A204.1 (cell line): ENCODE measurements around the gene NBAS.
"Not testable (repeated sequence)": the region's sequence is repeated elsewhere in the genome, so short reads cannot be mapped to it uniquely, and the experiment has no call there.

Source experiments
- FAIRE-seq: peaks from 2 replicates; lab custom pipeline; 2012; peaks lifted over from hg19 to GRCh38; lab: Jason Lieb, UNC

The NBAS gene

DNA sequence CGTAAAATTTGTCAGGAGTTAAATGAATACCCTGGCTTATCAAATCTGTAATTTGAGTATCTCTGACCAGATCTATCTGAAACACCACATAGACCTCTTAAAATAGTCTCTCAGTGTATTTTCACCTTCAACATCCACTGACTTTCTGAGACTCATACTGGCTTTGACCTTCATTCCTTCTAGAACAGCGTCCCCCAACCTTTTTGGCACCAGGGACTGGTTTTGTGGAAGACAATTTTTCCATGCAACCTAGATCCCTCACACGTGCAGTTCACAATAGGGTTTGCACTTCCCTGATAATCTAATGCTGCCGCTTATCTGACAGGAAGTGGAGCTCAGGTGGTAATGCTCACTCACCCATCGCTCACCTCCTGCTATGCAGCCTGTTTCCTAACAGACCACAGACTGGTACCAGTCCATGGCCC is 3.2 kb downstream of the NBAS start:
- no peak for FAIRE-seq

DNA sequence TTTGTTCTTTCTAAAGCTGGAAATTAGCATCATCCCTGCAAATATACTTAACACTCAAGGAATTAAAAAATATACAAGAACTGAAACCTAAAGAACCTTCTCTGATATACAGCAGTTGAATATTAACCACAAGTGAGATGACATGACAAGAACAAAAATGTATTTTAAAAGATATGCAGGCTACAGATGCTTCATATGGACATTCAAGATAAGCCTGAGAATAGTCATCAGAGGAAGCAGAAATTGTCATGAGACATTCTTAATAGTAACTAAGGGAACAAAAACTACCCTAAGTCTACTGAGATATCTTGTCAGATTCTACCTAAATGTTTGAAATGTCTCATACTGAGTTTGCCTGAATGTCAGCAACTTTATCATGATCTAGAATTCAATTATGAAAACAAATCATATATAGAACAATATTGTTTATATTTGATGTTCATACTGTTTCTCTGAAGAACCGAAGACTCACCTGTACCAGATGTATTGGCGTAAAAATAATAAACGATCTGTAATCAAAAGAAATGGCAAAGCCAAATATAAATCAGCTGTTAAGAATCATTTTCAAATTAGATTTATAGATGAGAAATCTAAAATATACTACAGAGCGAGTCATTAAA is 4.7 kb downstream of the NBAS start:
- peak; percentile 35 for FAIRE-seq

DNA sequence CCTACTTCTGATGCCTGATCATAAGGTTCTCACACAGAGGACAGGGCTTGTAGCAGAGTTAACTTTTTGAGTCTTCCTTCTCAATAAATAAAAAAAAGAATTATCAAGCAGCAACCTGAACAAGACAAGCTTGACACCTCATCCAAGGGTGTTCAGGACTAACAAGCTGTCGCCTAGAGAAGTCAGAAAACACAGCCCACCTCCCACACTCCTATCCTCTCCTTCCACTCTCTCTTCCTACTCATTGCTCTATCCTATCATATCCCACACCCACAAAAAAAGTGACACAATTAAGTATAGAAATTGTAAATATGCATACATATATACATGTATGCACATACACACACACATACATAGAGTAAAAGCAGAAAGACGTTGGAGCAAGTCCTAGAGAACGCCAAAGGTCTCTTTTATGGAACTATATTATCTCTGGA is 5.4 kb downstream of the NBAS start:
- no peak for FAIRE-seq

DNA sequence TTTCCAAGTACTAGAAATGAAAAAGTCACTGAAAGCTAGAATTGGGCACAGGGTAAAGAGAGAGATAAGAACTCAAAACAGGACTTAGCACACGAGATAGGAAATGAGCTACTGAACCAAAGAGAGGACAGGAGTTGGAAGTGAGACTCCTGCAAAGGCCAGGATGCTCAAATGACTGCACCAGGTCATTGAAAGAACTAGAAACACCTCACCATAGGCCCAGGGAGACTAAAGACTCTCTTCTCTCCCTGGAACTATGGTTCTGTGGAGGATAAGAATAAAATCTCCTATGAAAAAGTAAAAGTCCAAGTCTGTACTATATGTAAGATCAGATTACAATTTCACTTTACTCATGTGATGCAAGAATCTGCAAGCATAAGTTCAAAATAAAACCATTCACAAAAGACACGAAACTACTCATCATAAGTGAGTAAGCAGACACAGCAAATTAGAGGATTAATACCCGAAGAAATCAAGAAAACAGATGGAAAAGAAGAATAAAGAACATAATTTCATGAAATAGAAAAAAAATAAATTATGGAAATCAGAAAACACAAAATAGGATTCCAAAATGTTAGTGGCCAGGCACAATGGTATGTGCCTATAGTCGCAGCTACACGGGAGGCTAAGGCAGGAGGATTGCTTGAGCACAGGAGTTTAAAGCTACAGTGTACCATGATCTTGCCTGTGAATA is 6.5 kb downstream of the NBAS start:
- FAIRE-seq = no peak

DNA sequence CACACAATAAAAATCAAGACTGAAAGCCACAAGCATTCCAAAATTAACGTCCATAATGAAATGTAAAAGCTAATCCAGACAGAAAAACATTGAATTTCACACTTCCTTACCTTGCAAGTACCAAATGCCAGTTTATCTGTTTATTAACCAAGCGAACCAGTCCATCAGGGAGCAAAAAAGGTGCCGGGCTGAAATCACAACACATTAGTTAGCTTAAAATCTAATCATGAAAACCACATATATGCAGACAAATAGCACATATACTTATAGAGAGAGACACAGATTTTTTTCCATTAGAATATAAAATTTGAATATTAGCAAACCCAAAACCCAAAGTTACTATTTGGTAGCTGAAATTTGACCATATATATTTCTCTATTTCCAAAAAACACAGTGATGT is 7.2 kb downstream of the NBAS start:
- FAIRE-seq = no peak

DNA sequence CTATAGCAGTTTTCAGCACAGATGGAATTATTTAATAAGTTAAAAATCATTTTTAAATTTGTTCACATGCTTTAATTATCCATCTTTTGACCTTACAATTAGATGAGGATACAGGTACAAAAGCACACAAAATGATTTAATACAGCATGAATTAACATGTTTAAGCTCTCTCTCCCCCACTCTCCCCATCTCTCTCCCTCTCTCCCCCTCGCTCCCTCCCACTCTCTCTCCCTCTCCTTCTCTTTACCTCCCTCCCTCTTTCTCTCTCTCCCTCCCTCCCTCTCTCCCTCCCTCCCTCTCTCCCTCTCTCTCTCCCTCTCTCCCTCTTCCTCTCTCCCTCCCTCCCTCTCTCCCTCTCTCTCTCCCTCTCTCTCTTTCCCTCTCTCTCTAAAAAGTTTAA is 7.6 kb downstream of the NBAS start:
- FAIRE-seq = no peak

DNA sequence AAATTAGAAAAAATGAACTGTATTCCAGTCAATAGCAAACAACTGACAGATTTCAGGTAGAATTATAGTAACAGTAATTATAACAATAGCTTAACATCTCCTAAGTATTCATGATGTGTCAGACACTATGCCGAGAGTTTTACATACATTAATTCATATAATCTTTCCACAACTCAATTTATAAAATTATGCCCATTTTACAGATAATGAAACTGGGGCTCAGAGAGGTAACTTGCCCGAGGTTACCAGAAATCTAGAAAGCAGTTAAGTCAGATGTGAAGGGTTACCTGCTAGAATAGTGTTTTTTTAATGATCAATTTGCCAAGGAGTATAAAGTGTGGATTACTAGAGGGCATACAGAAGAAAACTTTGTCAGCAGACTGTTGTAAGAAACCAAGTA is 12.2 kb downstream of the NBAS start:
- FAIRE-seq = no peak

DNA sequence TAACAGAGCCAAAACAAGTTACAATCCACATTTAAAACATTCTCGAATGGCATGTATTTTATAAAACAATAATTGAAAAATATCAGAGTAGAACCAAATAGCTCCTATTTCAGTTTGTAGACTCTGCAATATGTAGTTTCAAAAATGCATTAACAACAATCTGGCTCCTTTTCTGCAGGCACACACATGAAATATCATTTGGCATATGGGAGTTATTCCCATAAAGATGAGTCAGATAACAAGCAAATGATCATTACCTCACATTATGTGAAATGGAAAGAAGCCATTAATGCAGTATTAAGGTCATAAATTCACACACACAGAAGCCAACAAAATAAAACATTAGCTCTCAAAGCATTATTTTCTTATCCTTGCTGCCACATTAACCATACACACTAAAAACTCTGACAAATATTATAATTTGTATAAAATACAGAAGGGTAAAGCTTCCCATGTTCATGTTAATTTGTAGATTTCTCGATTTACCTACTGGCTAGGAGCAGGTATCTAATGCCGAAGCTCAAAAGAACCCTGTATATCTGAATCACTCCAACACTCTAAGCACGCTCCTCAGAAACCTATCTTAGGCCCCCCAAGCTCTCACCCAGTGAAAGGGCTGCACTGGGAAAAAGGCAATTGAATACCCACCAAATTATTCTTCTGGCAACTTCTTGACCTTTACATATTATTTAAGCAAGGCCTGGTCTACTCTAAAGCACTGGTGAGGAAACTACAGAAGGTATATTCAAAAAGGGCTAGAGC is 13.8 kb downstream of the NBAS start:
- no peak for FAIRE-seq

DNA sequence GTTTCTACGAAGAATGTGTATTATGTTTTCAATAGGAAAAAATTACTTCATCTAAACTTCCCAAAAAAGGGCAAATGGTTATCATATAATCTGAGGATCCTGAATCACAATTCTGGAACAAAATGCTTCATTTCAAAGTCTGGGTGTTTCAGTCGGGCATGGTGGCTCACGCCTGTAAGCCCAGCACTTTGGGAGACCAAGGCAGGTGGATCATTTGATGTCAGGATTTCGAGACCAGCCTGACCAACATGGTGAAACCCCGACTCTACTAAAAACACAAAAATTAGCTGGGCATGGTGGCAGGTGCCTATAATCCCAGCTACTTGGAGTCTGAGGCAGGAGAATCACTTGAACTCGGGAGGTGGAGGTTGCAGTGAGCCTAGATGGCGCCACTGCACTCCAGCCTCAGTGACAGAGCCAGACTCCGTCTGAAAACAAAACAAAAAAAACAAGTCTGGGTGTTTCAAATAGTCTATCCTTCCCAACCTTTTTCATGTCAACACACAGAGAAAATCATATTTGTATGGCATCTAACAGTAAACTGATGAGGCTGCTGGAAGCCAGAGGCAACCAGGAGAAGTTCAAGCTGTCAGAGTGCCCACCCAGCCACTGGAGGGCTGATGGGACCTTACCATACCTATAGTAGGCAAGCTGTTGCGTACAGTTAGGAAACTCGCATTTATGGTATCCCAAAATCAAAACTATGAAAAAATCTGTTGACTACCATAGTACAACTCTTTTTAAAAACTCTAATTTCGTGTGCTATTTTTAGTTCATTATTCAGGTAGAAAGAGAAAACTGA is 14.6 kb downstream of the NBAS start:
- FAIRE-seq = no peak

DNA sequence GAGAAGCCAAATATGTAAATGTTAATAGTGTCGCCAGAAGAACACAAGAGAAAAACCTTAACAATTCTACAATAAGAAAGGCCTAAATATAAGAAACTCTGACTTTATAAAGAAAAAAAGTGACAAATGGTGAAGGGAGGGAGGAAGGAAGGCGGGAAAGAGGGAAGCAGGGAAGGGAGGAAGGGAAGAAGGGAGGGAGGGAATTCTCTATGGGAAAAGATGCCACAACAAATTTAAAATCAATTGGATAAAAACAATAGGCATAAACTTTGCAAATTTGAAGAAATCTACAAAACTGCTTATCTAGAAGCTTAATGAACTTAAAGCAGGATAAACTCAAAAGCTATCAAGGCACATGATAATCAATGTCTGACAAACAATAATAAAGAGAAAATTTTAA is 16.9 kb downstream of the NBAS start:
- FAIRE-seq = no peak

DNA sequence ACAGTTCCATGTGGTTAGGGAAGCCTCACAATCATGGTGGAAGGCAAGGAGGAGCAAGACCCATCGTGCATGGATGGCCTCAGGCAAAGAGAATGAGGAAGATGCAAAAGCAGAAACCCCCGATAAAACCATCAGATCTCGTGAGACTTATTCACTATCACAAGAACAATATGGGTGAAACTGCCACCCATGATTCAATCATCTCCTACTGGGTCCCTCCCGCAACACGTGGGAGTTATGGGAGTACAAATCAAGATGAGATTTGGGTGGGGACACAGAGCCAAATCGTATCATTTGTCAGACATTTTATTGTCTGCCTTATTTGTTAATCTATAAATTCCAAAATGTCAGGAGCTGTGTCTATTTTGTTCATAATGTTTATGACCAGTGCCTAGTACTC is 17.6 kb downstream of the NBAS start:
- no peak for FAIRE-seq

DNA sequence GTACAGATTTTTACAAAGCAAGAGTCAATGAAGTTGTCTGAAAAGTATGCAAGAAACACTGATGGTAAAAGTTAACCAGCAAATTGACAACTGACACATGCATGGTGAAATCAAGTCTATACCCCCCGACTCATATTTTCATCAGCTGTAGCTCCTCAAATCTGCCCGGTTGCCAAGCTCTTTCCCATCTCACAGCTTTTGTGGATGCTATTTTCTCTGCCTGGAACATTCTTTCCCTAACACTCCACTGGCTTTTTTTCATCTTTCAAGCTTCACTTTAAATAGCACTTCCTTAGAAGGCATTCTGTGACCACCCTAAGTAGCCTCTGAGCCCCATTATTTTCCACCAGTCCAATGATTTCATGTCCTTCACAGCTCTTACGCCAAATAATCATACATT is 18.1 kb downstream of the NBAS start:
- no peak for FAIRE-seq

DNA sequence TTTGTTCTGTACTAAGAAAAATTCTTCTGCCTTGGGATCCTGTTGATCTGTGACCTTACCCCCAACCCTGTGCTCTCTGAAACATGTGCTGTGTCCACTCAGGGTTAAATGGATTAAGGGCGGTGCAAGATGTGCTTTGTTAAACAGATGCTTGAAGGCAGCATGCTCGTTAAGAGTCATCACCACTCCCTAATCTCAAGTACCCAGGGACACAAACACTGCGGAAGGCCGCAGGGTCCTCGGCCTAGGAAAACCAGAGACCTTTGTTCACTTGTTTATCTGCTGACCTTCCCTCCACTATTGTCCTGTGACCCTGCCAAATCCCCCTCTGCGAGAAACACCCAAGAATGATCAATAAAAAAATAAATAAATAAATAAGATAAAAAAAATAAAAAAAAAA is 18.9 kb downstream of the NBAS start:
- not testable (repeated sequence) for FAIRE-seq

DNA sequence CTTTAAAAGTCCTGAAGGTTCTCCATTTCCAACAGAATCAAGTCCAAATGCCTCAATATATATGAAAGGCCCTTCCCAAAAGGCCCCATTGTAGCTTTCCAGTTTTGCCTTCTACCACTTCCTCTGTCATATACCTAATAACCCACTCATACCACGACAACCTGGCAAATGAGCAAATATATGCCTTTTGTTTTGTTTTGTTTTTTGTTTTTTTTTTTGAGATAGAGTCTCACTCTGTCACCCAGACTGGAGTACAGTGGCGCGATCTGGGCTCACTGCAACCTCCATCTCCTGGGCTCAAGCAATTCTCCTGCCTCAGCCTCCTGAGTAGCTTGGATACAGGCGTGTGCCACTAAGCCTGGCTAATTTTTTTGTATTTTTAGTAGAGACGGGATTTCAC is 20.6 kb downstream of the NBAS start:
- not testable (repeated sequence) for FAIRE-seq

DNA sequence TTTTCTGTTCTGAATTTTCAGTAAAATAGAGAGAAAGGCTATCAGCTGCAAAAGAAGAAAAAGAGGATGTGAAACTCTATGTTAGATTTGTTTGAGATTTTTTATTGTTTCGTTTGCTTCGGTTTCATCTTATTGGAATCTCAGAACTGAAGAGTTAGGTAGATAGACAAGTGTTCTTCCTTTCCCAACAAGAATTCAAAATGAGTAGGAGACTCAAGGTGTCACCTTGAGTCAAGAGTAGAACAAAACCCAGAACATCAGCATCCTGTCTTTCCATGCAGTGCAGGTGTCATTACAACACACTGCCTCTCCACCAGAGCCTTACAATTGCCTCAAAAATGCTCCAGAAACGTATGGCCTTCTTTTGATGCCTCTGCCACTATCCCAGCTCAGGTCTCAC is 21.1 kb downstream of the NBAS start:
- no peak for FAIRE-seq

DNA sequence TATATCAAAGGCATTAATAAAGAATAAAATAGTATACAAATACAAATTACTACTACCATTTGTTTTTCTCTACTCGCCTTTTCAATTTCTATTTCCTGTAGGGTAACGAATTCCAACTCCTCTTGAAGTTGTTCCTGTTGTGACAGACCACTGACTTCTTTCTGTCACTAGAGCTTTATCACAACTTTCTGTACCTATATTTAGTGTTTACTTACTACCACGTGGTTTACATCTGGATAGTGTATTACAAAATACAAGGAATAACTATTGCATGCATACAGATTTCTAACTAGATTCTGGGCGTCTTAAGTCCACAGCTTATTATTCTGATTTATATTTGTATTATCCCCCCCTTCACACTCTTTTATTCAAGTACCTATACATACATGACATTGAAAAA is 22.3 kb downstream of the NBAS start:
- FAIRE-seq = no peak

DNA sequence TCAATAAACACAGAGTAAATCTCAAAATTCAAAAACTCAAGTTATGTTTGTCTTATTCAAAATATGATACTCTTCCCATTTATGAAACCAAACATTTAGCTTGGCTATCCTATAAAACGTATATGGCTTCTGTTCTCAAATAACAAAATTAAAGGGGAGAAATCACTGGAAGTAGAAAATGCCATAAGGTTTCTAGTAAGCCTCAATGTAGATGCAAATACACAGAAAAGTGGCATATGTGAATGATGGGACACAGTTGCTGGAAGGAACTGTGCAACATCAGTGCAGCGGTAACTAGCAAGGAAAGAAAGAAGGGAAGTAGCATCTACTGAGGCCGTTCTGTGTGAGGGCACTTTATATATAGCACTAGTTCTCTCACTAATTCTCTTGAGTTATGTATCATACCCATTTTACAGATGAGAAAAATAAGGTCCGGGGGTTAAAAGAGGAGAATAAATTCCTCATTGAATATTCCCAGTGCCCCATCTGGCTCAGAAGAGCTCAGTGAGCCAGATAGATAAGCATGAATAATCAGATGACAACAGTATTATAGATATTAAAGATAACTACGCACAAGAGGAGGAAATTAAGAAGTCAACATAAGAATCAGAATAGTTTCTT is 27.2 kb downstream of the NBAS start:
- no peak for FAIRE-seq

DNA sequence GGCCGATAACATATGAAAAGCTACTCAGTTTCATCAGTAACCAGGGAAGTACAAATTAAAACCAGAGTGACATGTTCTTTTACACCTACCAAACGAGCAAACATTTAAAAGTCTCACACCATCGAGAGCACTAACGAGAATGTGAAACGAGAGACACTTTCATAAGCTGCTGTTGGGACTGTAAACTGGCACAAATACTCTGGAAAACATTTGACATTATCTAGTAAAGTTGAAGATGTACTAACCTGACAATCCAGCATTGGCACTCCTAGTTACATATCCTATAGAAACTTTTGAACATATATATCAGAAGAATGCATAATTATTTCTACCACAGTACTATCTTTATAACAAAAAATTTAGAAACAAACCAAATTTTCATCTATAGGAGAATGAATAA is 28.1 kb downstream of the NBAS start:
- FAIRE-seq = peak; percentile 34

DNA sequence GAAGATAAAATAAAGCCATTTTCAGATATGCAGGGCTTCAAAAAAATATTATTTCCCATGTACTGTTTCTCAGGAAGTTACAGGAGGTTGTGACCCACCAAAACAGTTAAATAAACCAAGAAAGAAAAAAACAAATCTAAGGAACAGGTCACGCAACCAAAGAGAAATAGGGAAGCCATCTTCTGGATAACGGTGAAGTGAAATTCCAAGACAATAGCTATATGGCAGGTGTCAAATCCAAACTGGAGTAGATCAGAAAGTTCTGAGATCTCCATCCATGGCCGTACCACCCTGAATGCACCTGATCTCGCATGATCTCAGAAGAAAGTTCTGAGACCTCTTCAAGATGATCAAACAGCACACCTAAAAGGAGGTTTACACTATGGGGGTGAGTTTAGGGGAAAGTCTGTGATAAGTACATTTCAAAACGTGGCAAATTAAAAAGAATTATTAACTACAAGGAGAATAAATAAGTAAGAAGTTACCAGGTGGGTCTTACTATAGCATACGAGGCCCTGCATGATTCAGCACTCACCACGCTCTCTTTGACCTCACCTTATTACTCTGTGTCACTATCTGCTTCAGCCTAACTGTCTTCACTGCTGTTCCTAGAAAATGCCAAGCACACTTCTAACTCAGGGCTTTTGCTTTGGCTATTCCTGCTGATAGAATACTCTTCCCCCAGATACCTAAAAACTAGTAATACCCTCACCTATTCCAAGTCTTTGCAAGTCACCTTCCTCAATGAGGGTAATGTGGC is 29.9 kb downstream of the NBAS start:
- FAIRE-seq = no peak

DNA sequence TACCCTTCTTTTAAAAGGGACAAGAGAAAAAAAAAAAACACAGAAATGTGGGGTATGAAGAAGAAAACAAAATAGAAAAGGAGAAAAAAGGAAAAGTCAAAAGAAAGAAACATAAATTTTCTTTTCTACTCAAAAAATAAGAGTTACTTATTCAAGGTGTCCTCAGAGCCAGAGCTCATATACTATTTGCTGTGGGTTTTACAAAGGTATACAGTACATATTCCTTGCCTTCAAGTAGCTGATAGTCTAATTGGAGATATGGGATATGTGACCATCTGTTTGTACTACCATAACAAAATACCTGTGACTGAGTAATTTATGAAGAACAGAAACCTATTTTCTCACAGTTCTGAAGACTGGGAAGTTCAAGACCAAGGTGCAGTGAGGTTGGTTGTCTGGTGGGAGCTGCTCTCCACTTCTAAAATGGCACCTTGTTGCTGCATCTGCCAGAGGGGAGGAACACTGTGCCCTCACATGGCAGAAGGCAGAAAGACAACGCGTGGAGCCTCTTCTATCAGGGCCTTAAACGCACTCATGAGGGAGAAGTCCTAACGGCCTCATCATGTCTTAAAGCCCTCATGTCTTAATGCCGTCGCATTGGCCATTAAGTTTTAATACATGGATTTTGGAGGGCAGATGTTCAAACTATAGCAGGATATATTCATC is 33.9 kb downstream of the NBAS start:
- no peak for FAIRE-seq

DNA sequence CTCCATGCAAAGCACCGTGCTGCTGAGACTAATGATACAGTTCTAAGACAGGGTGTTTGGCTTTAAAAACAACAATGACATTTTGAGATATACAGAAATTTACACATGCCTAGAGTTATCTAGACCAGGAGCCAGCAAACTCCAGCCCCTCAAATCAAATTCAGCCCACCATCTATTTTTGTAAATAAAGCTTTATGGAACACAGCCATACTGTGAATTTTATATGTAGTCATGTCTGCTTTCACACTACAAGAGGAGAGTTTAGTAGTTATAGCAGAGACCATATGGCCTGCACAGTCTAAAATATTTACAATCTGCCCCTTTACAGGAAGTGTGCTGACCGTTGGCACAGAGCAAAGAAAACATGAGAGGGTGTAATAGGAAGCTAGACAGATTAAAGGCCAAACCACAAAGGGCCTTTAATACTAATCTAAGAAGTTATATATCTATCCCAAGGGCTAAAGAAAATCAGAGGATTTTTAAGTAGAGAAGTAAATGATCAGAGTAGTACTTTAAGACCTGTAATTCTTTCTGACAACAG is 39.4 kb downstream of the NBAS start:
- no peak for FAIRE-seq
